Prostate gland (tissue), 2 donors: ENCODE results near the gene PTPRD.

Experiments
- POLR2AphosphoS5 ChIP-seq: sonication (generic); formaldehyde crosslinking; IDR thresholded peaks from one replicate; pipeline ENCODE4 v1.6.1; 2017; ENCODE audit warnings: antibody characterized with exemption
- TF ChIP-seq, protein P1 (sequence below), 4 experiments: fragments of 200-600 bp in 2 of 4; fragments of 450-650 bp in 2 of 4; sonication (generic) in 2 of 4; IDR thresholded peaks; 1 replicate in 3 of 4; 2 replicates in 1 of 4; pipeline ENCODE4 v1.5.1; 2016 to 2019; ENCODE audit warnings: antibody characterized with exemption in 4 of 4, mild to moderate bottlenecking in 2 of 4, moderate library complexity in 2 of 4

DNA sequence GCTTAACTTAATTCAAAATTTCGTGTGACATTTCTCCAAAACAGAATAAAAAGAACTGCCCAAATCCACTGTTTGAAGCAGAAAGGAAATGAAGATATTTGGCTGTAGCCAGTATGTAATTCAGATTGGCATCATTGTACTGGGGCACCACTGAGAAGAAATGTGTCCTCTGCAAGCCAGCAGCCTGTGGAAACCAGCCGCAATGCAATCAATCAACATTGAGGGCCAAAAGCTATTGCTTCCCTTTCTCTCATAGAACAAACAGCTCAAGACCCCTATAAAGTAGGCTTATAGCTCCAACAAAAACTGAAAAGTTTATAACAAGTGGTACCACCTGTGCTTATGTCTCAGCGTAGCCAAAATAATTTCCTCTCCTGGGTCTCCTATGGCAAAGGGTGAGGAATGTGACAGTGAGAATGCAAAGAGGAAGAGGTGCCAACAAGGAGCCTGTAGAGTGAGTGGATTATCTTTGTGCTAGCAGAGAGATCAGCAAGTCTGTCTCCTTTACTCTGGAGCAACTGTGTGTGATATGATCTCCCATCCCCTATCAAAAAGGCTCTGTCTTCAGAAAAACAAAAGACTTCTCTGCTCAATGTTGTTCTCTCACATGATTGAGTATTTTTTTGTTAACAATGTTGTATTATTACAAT, 1740.9 kb downstream of the PTPRD start:
- TF ChIP-seq, protein P1, sequence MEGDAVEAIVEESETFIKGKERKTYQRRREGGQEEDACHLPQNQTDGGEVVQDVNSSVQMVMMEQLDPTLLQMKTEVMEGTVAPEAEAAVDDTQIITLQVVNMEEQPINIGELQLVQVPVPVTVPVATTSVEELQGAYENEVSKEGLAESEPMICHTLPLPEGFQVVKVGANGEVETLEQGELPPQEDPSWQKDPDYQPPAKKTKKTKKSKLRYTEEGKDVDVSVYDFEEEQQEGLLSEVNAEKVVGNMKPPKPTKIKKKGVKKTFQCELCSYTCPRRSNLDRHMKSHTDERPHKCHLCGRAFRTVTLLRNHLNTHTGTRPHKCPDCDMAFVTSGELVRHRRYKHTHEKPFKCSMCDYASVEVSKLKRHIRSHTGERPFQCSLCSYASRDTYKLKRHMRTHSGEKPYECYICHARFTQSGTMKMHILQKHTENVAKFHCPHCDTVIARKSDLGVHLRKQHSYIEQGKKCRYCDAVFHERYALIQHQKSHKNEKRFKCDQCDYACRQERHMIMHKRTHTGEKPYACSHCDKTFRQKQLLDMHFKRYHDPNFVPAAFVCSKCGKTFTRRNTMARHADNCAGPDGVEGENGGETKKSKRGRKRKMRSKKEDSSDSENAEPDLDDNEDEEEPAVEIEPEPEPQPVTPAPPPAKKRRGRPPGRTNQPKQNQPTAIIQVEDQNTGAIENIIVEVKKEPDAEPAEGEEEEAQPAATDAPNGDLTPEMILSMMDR (IDR thresholded peaks at IDR 0.05): no peak
- TF ChIP-seq POLR2AphosphoS5: no peak
